AG04450 (cell line): Measurements from ENCODE around the gene TJAP1. TPM values are rescaled to one million over a fixed set of nuclear protein-coding genes. Genes with fewer than 3 reads are reported as not detected.

Experiments
- CTCF ChIA-PET: fragments of 300-600, 350-600 bp; formaldehyde crosslinking; extraction: SDS; loops from one replicate; lab custom pipeline; 2022; ENCODE audit warnings: antibody characterized with exemption, inconsistent platforms; lab: Charles Lee
- POLR2A ChIA-PET: fragments of 350-600 bp; formaldehyde crosslinking; extraction: SDS; loops from one replicate; lab custom pipeline; 2021; ENCODE audit warnings: antibody characterized with exemption, inconsistent platforms; lab: Yijun Ruan, JAX
- DNase-seq: peaks from one replicate; pipeline ENCODE4 v3.0.0-alpha.2; 2011; ENCODE audit warnings: low read depth, low spot score
- H3K27ac ChIP-seq: one replicate; pipeline ENCODE4 v1.5.1; 2012; ENCODE audit warnings: low read depth, low read length, control low read depth
- H3K27me3 ChIP-seq: one replicate; pipeline ENCODE4 v1.6.0; 2012; ENCODE audit warnings: low read length; ENCODE audit not compliant: control insufficient read depth, insufficient read depth
- H3K4me3 ChIP-seq: 2 replicates; pipeline ENCODE4 v1.5.1; 2011; ENCODE audit warnings: mild to moderate bottlenecking, low read depth, low read length, control low read depth
- H3K9me3 ChIP-seq: 2 replicates; pipeline ENCODE4 v1.5.1; 2012; ENCODE audit warnings: low read length; ENCODE audit not compliant: control insufficient read depth, insufficient read depth
- CTCF ChIP-seq: IDR thresholded peaks from 2 replicates; pipeline ENCODE4 v1.5.1; 2011; ENCODE audit warnings: low read depth, low read length, control low read depth, inconsistent platforms
- polyA plus RNA-seq: library from polyadenylated mRNA; depleted of rRNA; stranded (reverse); fragments of >200 nt; gene quantifications from 2 replicates; pipeline ENCODE4 v1.2.3, GENCODE V29; 2011

TJAP1 gene
- polyA plus RNA-seq, 1 experiment, result 20.4 TPM

GRCh38 chr6:43445576-43445975 lies 31.8 kb upstream of the TJAP1 start:
- CTCF ChIA-PET, result no interaction called here
- H3K4me3 ChIP-seq, result no peak overlapping the region
- no peak for TF ChIP-seq CTCF

GRCh38 chr6:43447604-43448003 lies 29.8 kb upstream of the TJAP1 start:
- no peak overlapping the region for H3K4me3 ChIP-seq

More at GRCh38 chr6:43445576-43445975, 31.8 kb upstream of the TJAP1 start:
- no peak for DNase-seq
- H3K27me3 ChIP-seq, result no peaks in the 10 kb centered on the region
- H3K9me3 ChIP-seq, result no peaks in the 10 kb centered on the region
- POLR2A ChIA-PET, result no interaction called here
- no peak overlapping the region for H3K27ac ChIP-seq

GRCh38 chr6:43448916-43449315 lies 28.5 kb upstream of the TJAP1 start:
- no peak overlapping the region for H3K27ac ChIP-seq
- no peaks in the 10 kb centered on the region for H3K27me3 ChIP-seq
- no peaks in the 10 kb centered on the region for H3K9me3 ChIP-seq
- H3K4me3 ChIP-seq, result no peak overlapping the region
- CTCF ChIA-PET, result interaction anchor here (1.5 to 3.8 kb wide), 2 partner anchors 10 to 58 kb away, joined by 3 to 10 read pairs; no protein-coding TSS in a partner anchor
- no peak for DNase-seq
- POLR2A ChIA-PET, result interaction anchor here (0.6 kb wide), 1 partner anchor 224 kb away, joined by 5 read pairs; no protein-coding TSS in a partner anchor
- TF ChIP-seq CTCF, result no peak

More at GRCh38 chr6:43447604-43448003, 29.8 kb upstream of the TJAP1 start:
- Histone ChIP-seq H3K27ac (no peak overlapping the region), H3K9me3 (no peaks in the 10 kb centered on the region), H3K27me3 (no peaks in the 10 kb centered on the region)
- CTCF ChIA-PET, result interaction anchor here (0.8 to 3.8 kb wide), 3 partner anchors 9 to 59 kb away, joined by 3 to 10 read pairs (median 3); no protein-coding TSS in a partner anchor
- no peak for TF ChIP-seq CTCF
- no peak for DNase-seq
- POLR2A ChIA-PET, result interaction anchor here (1.4 kb wide), 1 partner anchor 20 kb away, joined by 4 read pairs; the partner anchor contains the start of gene ABCC10

GRCh38 chr6:43450699-43451131 lies 26.7 kb upstream of the TJAP1 start:
- H3K9me3 ChIP-seq, result no peaks in the 10 kb centered on the region; the same call in 1 of the 2 replicates

More at GRCh38 chr6:43450699-43451131, 26.7 kb upstream of the TJAP1 start:
- DNase-seq, result no peak
- no peak overlapping the region for H3K27ac ChIP-seq
- ChIA-PET POLR2A (no interaction called here), CTCF (interaction anchor here (3.8 kb wide), 1 partner anchor 56 kb away, joined by 10 read pairs; no protein-coding TSS in a partner anchor)
- H3K27me3 ChIP-seq, result no peaks in the 10 kb centered on the region
- no peak overlapping the region for H3K4me3 ChIP-seq
- TF ChIP-seq CTCF, result no peak
